EH (cell line): Measurements from ENCODE around the gene ALDH3A1.

Experiments
- DNase-seq: peaks from one replicate; pipeline ENCODE4 v3.0.0-alpha.2; 2015; ENCODE audit warnings: low read depth

ALDH3A1 gene

GRCh38 chr17:19703106-19703827, 44.8 kb downstream of the ALDH3A1 start:
- no peak for DNase-seq

DNA sequence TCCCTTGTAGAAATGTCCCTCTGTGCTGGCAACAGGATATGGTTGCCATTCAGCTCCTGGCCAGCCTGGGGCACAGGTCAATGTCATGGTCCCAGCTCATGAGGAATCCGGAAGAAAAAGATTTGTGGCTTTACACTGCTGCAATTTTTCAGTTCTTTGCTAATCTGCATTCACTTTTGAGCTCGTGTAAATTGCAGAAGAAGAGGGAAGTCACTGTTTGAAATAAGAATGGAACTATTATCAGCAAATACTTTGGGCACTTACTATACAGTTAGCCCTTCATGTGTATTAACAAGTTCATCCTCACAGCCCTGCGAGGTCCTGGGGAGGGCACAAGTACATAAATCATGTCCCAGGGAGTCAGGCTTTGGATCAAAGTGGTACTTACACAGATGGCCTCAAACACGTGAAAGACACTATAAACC, 45.9 kb downstream of the ALDH3A1 start:
- no peak for DNase-seq
